ENCODE measurements around the gene ZBTB11.
"Not testable (repeated sequence)": the region's sequence is repeated elsewhere in the genome, so short reads cannot be mapped to it uniquely, and the experiment has no call there.

The ZBTB11 gene

GRCh38 chr3:101676765-101677435, at the start of gene ZBTB11:
Gene ZBTB11 (minus strand): TSS chr3:101677132. CDS start chr3:101676914, 218 bp downstream.
- no peak for DNase-seq

- DNase-seq = no peak
These were observed 49.0 kb upstream of the ZBTB11 start for GRCh38 chr3:101725890-101726275.

GRCh38 chr3:101725194-101725889, 48.4 kb upstream of the ZBTB11 start:
- peak; percentile 46 for DNase-seq

- DNase-seq = peak; percentile 91
These were observed 47.6 kb upstream of the ZBTB11 start, which contains the start of gene CEP97 for GRCh38 chr3:101724329-101725193. Gene CEP97 (plus strand): TSS chr3:101724614. CDS start chr3:101724677, 63 bp downstream.

- no peak for DNase-seq
These were observed 45.7 kb upstream of the ZBTB11 start for GRCh38 chr3:101722394-101723173.

- no peak for DNase-seq
These were observed 44.2 kb upstream of the ZBTB11 start for GRCh38 chr3:101720851-101721840.

- DNase-seq = no peak
These were observed 42.8 kb upstream of the ZBTB11 start for GRCh38 chr3:101719604-101720185.

GRCh38 chr3:101718455-101718854, 41.5 kb upstream of the ZBTB11 start:
- no peak for DNase-seq

- no peak for DNase-seq
These were observed 32.2 kb upstream of the ZBTB11 start for GRCh38 chr3:101709126-101709525.

GRCh38 chr3:101704639-101705038, 27.7 kb upstream of the ZBTB11 start:
- not testable (repeated sequence) for DNase-seq

- DNase-seq = no peak
These were observed 26.2 kb upstream of the ZBTB11 start for GRCh38 chr3:101703169-101703568.

- no peak for DNase-seq
These were observed 25.8 kb upstream of the ZBTB11 start for GRCh38 chr3:101702726-101703125.

- DNase-seq = no peak
These were observed 25.0 kb upstream of the ZBTB11 start for GRCh38 chr3:101701696-101702634.

GRCh38 chr3:101695779-101696372, 18.9 kb upstream of the ZBTB11 start:
- DNase-seq = no peak

GRCh38 chr3:101694836-101695235, 17.9 kb upstream of the ZBTB11 start:
- DNase-seq = not testable (repeated sequence)

GRCh38 chr3:101693540-101693939, 16.6 kb upstream of the ZBTB11 start:
- DNase-seq = not testable (repeated sequence)

- not testable (repeated sequence) for DNase-seq
These were observed 15.0 kb upstream of the ZBTB11 start for GRCh38 chr3:101691685-101692671.

- no peak for DNase-seq
These were observed 14.0 kb upstream of the ZBTB11 start for GRCh38 chr3:101690972-101691371.

Data from NCI-H1105 (cell line).